Measurements from ENCODE around the gene KLRK1. TPM values are rescaled to one million over a fixed set of nuclear protein-coding genes. Genes with fewer than 3 reads are reported as not detected.
"Not testable (repeated sequence)": the region's sequence is repeated elsewhere in the genome, so short reads cannot be mapped to it uniquely, and the experiment has no call there.

Gene KLRK1
- total RNA-seq, 1 experiment from 2014 or later, result not detected

DNA sequence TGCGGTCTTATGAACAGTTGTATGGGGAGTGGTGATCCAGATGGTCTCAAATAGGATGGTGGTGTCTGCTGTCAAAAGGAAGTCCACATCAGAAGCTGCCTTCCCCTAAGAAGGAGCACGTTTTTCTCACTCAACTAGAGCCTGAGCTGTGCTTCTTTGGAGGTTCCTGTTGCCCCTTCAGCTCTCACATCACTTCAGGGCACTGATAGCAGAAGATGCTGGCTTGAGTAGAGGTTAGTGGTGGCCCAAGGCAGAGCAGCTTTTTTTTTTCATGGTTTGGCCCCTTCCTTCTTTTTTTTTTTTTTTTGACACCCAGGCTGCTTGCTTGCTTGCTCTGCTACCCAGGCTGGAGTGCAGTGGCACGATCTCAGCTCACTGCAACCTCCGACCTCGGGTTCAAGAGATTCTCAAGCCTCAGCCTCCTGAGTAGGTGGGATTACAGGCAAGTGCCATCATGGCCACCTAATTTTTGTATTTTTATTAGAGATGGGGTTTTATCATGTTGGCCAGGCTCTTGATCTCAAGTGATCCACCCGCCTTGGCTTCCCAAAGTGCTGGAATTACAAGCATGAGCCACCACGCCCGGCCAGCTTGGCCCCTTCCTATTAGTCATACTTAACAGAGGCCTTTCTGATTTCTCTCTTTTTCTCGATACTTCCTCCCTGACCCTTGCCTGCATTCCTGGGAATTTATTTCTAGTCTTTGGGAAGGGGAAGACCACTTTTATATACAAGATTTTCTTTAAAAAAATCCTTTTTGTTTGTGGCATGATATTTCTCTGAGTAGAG is 50.6 kb downstream of the KLRK1 start:
- H3K9ac ChIP-seq (ENCODE audit: low read length), result no peak overlapping the region
- POLR2A ChIA-PET (ENCODE audit: unreplicated experiment), result interaction anchor here (0.6 kb wide), 1 partner anchor 112 kb away, joined by 4 read pairs; no protein-coding TSS in a partner anchor
- no peaks in the 10 kb centered on the region for H4K20me1 ChIP-seq (ENCODE audit: low read length)
- DNase-seq, result peak; percentile 67
- intact Hi-C loops (cut with micrococcal nuclease), result no loop called here
- peak overlapping the region; percentile 26 for H3K27ac ChIP-seq (ENCODE audit: low read length)
- CTCF ChIA-PET, result no interaction called here
- no peaks in the 10 kb centered on the region for H3K9me3 ChIP-seq (ENCODE audit: low read length)
- H3K27me3 ChIP-seq (ENCODE audit: low read length), result no peaks in the 10 kb centered on the region
- peak overlapping the region; percentile 34; the same call in 1 of the 2 replicates for H2AFZ ChIP-seq (ENCODE audit: low read length)
- no peaks in the 10 kb centered on the region for H3K9me2 ChIP-seq (replicated peaks; ENCODE audit: low read length)
- no peaks in the 10 kb centered on the region for H3K36me3 ChIP-seq (ENCODE audit: low read depth, low read length)
- TF ChIP-seq EZH2phosphoT487 (IDR thresholded peaks at IDR 0.05; ENCODE audit: borderline replicate concordance, low read length), result no peak
- TF ChIP-seq EZH2 (IDR thresholded peaks at IDR 0.05; ENCODE audit: low read length, unreplicated experiment), result no peak
- TF ChIP-seq, protein P1, sequence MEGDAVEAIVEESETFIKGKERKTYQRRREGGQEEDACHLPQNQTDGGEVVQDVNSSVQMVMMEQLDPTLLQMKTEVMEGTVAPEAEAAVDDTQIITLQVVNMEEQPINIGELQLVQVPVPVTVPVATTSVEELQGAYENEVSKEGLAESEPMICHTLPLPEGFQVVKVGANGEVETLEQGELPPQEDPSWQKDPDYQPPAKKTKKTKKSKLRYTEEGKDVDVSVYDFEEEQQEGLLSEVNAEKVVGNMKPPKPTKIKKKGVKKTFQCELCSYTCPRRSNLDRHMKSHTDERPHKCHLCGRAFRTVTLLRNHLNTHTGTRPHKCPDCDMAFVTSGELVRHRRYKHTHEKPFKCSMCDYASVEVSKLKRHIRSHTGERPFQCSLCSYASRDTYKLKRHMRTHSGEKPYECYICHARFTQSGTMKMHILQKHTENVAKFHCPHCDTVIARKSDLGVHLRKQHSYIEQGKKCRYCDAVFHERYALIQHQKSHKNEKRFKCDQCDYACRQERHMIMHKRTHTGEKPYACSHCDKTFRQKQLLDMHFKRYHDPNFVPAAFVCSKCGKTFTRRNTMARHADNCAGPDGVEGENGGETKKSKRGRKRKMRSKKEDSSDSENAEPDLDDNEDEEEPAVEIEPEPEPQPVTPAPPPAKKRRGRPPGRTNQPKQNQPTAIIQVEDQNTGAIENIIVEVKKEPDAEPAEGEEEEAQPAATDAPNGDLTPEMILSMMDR (conservative IDR thresholded peaks at IDR 0.05; ENCODE audit: low read depth, low read length), result no peak
- peaks cover 15% of the 10 kb centered on the region for H3K4me1 ChIP-seq (ENCODE audit: insufficient read depth, low read length)
- H3K79me2 ChIP-seq (ENCODE audit: low read length), result no peaks in the 10 kb centered on the region
- peak overlapping the region; percentile 69 for H3K4me2 ChIP-seq (ENCODE audit: low read length)
- H3K4me3 ChIP-seq (ENCODE audit: low read length), result no peak overlapping the region
- ATAC-seq, result peak; percentile 80
- no TSS peak for BruUV-seq (replicated peaks)
- no peaks in the 10 kb centered on the region for H3F3A ChIP-seq (ENCODE audit: low read length, unreplicated experiment)

DNA sequence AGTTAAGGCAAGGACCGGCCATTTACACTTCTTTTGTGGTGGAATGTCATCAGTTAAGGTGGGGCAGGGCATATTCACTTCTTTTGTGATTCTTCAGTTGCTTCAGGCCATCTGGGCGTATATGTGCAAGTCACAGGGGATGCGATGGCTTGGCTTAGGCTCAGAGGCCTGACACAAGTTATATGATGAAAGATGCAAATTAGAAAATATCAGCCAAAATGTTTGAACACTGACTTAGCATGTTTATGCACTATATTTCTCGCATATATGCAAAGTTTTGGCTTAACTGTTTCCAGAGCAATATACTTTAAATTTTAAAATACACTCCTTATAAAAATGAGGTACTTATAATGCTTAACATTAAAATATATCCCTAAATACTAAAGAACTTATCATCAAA is 51.4 kb downstream of the KLRK1 start:
- intact Hi-C loops (cut with micrococcal nuclease); H3K9me3 ChIP-seq (ENCODE audit: low read length); ATAC-seq; CTCF ChIA-PET; H3K4me2 ChIP-seq (ENCODE audit: low read length); DNase-seq; H3K36me3 ChIP-seq (ENCODE audit: low read depth, low read length); H3K9me2 ChIP-seq (replicated peaks; ENCODE audit: low read length); H3K9ac ChIP-seq (ENCODE audit: low read length); BruUV-seq (replicated peaks); H2AFZ ChIP-seq (ENCODE audit: low read length); H3K79me2 ChIP-seq (ENCODE audit: low read length); H3K4me3 ChIP-seq (ENCODE audit: low read length); H3K27ac ChIP-seq (ENCODE audit: low read length); H3F3A ChIP-seq (ENCODE audit: low read length, unreplicated experiment); H4K20me1 ChIP-seq (ENCODE audit: low read length); H3K27me3 ChIP-seq (ENCODE audit: low read length): not testable (repeated sequence)
- peaks cover 15% of the 10 kb centered on the region for H3K4me1 ChIP-seq (ENCODE audit: insufficient read depth, low read length)
- POLR2A ChIA-PET (ENCODE audit: unreplicated experiment), result interaction anchor here (0.6 kb wide), 1 partner anchor 111 kb away, joined by 4 read pairs; no protein-coding TSS in a partner anchor

DNA sequence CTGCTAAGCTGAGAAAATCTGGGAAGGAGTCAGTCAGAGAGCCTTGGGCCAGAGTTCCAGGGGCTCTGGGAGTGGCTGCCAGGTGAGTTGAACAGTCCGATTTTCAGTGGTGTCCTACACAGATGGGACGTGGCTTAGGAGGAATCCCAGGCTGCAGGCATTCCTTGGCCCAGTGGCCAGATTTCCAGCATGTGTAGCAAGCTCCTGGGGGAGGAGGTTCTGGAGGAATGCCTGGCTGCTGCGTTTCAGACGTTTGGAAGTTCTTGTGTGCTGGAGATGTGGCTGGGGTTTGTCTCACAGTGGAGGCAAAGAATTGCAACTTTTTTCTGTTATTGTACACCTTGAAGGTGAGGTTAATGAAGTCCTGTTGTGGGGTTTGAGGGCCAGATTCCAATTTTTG is 53.6 kb downstream of the KLRK1 start:
- POLR2A ChIA-PET (ENCODE audit: unreplicated experiment); H3K9me3 ChIP-seq (ENCODE audit: low read length); H3K27me3 ChIP-seq (ENCODE audit: low read length); intact Hi-C loops (cut with micrococcal nuclease); H3K9ac ChIP-seq (ENCODE audit: low read length); H4K20me1 ChIP-seq (ENCODE audit: low read length); H3K36me3 ChIP-seq (ENCODE audit: low read depth, low read length); H2AFZ ChIP-seq (ENCODE audit: low read length); H3F3A ChIP-seq (ENCODE audit: low read length, unreplicated experiment); DNase-seq; H3K4me3 ChIP-seq (ENCODE audit: low read length); CTCF ChIA-PET; H3K27ac ChIP-seq (ENCODE audit: low read length); H3K79me2 ChIP-seq (ENCODE audit: low read length); ATAC-seq; H3K9me2 ChIP-seq (replicated peaks; ENCODE audit: low read length); H3K4me2 ChIP-seq (ENCODE audit: low read length); BruUV-seq (replicated peaks): not testable (repeated sequence)
- H3K4me1 ChIP-seq (ENCODE audit: insufficient read depth, low read length), result peaks cover 17% of the 10 kb centered on the region

Data from PC-3 (cell line).